Activated CD8-positive, alpha-beta T cell treated with anti-CD3 and anti-CD28 coated beads for 36 hours (primary cell): ENCODE results near the gene GPX6. TPM values are rescaled to one million over a fixed set of nuclear protein-coding genes. Genes with fewer than 3 reads are reported as not detected.

Experiments
- ATAC-seq: fragments of 200-7000 bp; cut with Tn5 transposase; one replicate; pipeline ENCODE4 v1.10.0; 2021; ENCODE audit warnings: mild to moderate bottlenecking, moderate library complexity
- CTCF ChIA-PET: fragments of 350-600 bp; sonication (Branson Sonifier 250); formaldehyde crosslinking; loops from one replicate; lab custom pipeline; 2021; ENCODE audit warnings: antibody characterized with exemption; lab: Charles Lee
- POLR2A ChIA-PET: fragments of 350-600 bp; sonication (Branson Sonifier 250); formaldehyde crosslinking; loops from one replicate; lab custom pipeline; 2021; ENCODE audit warnings: antibody characterized with exemption; lab: Charles Lee
- DNase-seq: peaks from one replicate; pipeline ENCODE4 v3.0.0-alpha.2; 2020
- H3K27ac Mint-ChIP-seq: one replicate; pipeline ENCODE4 v1.8.0; 2021; ENCODE audit warnings: mild to moderate bottlenecking, mixed read lengths
- H3K27me3 Mint-ChIP-seq: one replicate; pipeline ENCODE4 v1.8.0; 2021; ENCODE audit warnings: mixed read lengths
- H3K36me3 Mint-ChIP-seq: one replicate; pipeline ENCODE4 v1.8.0; 2021; ENCODE audit warnings: low read depth, mixed read lengths
- H3K4me1 Mint-ChIP-seq: one replicate; pipeline ENCODE4 v1.8.0; 2021; ENCODE audit warnings: low read depth, mixed read lengths
- H3K4me3 Mint-ChIP-seq: one replicate; pipeline ENCODE4 v1.8.0; 2021; ENCODE audit warnings: mild to moderate bottlenecking, moderate library complexity, mixed read lengths
- H3K9me3 Mint-ChIP-seq: one replicate; pipeline ENCODE4 v1.8.0; 2021; ENCODE audit warnings: mixed read lengths
- intact Hi-C: fragments of 100-400 bp; cut with micrococcal nuclease; formaldehyde crosslinking; loops from one replicate; pipeline ENCODE4 v1.10.0; 2022
- total RNA-seq, 2 experiments: library from RNA; stranded (reverse); gene quantifications; one replicate each; pipeline ENCODE4 v1.2.3, GENCODE V29; 2021
- TF ChIP-seq, protein P1 (sequence below): fragments of 200-600 bp; IDR thresholded peaks from one replicate; pipeline ENCODE4 v1.8.0; 2022; ENCODE audit warnings: antibody characterized with exemption, mild to moderate bottlenecking

Gene GPX6
- total RNA-seq, 2 experiments from 2014 or later = not detected

DNA sequence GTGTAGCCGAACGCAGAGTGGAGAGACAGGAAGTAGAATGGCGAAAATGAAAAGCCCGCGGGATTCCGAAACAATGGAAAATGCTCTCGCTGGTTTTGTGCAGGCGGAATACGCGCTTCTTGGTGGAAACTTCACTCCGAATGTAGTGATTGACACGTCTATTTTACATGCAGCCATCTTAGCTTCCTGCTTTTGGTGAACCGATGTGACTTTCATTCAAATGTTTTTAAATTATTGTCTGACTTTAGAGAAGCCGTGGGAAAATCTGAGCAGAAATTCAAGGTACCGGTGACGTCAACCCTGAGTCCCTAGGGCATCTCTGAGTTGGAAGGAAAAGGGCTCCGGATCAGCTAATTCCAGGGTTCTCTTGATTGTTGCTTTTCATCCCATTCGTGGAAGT lies 21.5 kb upstream of the GPX6 start:
- H3K4me3 Mint-ChIP-seq = peak overlapping the region; percentile 57
- intact Hi-C loops = no loop called here
- ATAC-seq = no peak
- H3K36me3 Mint-ChIP-seq = no peaks in the 10 kb centered on the region
- ChIA-PET CTCF (no interaction called here), POLR2A (no interaction called here)
- H3K27me3 Mint-ChIP-seq = peaks cover 52% of the 10 kb centered on the region
- H3K4me1 Mint-ChIP-seq = peaks cover 7% of the 10 kb centered on the region
- H3K27ac Mint-ChIP-seq = no peak overlapping the region
- TF ChIP-seq, protein P1, sequence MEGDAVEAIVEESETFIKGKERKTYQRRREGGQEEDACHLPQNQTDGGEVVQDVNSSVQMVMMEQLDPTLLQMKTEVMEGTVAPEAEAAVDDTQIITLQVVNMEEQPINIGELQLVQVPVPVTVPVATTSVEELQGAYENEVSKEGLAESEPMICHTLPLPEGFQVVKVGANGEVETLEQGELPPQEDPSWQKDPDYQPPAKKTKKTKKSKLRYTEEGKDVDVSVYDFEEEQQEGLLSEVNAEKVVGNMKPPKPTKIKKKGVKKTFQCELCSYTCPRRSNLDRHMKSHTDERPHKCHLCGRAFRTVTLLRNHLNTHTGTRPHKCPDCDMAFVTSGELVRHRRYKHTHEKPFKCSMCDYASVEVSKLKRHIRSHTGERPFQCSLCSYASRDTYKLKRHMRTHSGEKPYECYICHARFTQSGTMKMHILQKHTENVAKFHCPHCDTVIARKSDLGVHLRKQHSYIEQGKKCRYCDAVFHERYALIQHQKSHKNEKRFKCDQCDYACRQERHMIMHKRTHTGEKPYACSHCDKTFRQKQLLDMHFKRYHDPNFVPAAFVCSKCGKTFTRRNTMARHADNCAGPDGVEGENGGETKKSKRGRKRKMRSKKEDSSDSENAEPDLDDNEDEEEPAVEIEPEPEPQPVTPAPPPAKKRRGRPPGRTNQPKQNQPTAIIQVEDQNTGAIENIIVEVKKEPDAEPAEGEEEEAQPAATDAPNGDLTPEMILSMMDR = no peak
- H3K9me3 Mint-ChIP-seq = peaks cover 6% of the 10 kb centered on the region
- DNase-seq = no peak

DNA sequence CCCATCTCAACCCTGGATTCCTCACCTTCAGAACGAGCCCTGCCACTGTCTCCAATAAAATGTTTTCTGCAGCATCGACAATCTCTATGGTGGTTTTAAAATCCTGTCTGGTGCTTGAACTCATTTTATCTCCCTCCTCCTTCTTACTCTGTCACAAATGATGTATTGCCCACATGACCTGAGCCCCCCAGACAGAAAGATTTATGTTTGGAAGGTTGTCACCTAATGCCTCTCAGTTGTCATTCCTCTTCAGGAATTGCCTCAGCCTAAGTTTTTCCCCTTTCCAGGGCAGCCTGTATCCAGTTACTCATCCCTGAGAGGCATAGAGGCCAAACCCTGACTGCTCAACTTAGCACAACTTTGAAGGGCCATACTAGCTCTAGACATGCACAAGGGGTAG lies 19.3 kb upstream of the GPX6 start:
- H3K9me3 Mint-ChIP-seq = no peaks in the 10 kb centered on the region
- H3K27ac Mint-ChIP-seq = no peak overlapping the region
- no peaks in the 10 kb centered on the region for H3K36me3 Mint-ChIP-seq
- H3K4me3 Mint-ChIP-seq = no peak overlapping the region
- peaks cover 4% of the 10 kb centered on the region for H3K4me1 Mint-ChIP-seq
- intact Hi-C loops = no loop called here
- DNase-seq (no peak), ATAC-seq (no peak)
- peaks cover 58% of the 10 kb centered on the region for H3K27me3 Mint-ChIP-seq
- ChIA-PET POLR2A (no interaction called here), CTCF (no interaction called here)
- TF ChIP-seq, protein P1 = no peak

DNA sequence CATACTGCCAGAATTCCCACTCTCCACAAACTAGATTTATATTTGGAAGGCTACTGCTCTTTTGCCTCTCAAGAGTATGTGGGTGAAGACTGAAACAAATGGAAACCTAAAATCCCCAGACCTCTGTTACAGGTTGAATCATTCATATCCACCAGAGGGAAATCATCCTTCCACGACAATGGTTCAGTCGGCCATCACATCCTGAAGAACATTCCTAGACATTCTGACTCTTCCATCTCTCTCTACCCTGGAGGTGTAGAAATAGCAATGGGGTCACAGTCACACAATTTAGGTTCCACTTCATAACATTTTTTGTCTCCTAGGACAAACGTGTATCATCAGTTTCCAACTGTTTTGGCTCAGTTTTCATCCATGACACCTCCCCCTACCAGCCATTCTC lies 18.7 kb upstream of the GPX6 start:
- no peaks in the 10 kb centered on the region for H3K36me3 Mint-ChIP-seq
- ChIA-PET POLR2A (no interaction called here), CTCF (no interaction called here)
- no peak overlapping the region for H3K27ac Mint-ChIP-seq
- TF ChIP-seq, protein P1 = no peak
- peaks cover 4% of the 10 kb centered on the region for H3K4me1 Mint-ChIP-seq
- ATAC-seq = no peak
- H3K27me3 Mint-ChIP-seq = peaks cover 56% of the 10 kb centered on the region
- DNase-seq = no peak
- H3K4me3 Mint-ChIP-seq = no peak overlapping the region
- intact Hi-C loops = no loop called here
- H3K9me3 Mint-ChIP-seq = no peaks in the 10 kb centered on the region

DNA sequence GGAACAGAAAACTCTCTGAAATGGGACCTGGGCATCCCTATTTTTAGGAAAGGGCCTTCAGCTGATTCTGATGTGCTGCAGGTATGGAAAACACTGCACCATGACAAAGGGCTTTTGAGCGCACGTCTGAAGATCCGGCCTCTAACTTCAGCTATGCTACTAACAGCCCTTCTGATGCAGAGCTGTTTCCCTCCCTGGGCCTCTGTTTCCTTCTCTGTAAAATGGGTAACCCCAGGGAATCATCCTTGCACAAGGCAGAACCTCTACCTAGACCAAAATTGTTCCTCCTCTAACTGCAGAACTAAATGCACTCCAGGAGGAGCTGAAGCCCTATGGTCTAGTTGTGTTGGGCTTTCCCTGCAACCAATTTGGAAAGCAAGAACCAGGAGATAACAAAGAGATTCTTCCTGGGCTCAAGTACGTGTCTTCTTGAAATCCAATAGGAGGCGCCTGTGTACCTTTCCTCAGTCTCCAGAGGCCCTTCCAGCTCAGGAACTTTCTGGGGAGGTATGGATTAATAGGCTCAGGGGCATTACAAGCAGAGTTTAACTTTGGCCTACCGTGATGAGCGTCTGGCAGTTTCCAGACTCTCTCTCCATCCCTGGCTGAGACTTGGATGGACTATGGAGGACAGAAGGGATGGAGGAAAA lies 16.0 kb upstream of the GPX6 start:
- intact Hi-C loops = no loop called here
- no peak overlapping the region for H3K4me3 Mint-ChIP-seq

DNA sequence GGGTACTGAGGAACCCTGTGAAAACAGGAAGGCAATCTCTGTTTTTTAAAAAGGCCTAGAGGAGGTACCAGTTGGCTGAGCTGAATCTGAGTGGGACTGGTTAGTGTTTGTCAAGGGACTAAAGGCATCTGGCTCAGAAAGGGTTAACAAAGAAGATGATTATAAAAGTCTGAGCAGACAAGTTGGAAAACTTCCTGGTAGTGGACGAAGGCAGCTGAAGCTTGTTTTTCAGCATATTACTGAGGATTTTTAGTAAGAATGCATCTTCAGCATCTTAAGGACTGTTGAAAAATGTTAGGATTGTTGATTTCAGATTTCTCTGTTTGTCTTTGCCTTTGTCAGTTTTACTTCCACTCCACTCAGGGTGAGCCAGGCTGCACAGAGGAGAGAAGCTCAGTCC lies 15.2 kb upstream of the GPX6 start:
- Mint-ChIP-seq H3K27ac (no peak overlapping the region), H3K4me3 (no peak overlapping the region), H3K4me1 (no peaks in the 10 kb centered on the region), H3K36me3 (no peaks in the 10 kb centered on the region), H3K27me3 (peaks cover 48% of the 10 kb centered on the region), H3K9me3 (no peaks in the 10 kb centered on the region)
- TF ChIP-seq, protein P1 = no peak
- ChIA-PET POLR2A (no interaction called here), CTCF (interaction anchor here (0.9 to 1.3 kb wide), 2 partner anchors 11 to 118 kb away, joined by 3 read pairs; no protein-coding TSS in a partner anchor)
- DNase-seq (no peak), ATAC-seq (no peak)
- intact Hi-C loops = no loop called here

More for the DNA sequence above, 16.0 kb upstream of the GPX6 start:
- CTCF ChIA-PET = interaction anchor here (0.9 to 1.3 kb wide), 2 partner anchors 12 to 117 kb away, joined by 3 read pairs; no protein-coding TSS in a partner anchor
- POLR2A ChIA-PET = no interaction called here
- DNase-seq (no peak), ATAC-seq (no peak)
- H3K9me3 Mint-ChIP-seq = no peaks in the 10 kb centered on the region
- H3K4me1 Mint-ChIP-seq = no peaks in the 10 kb centered on the region
- TF ChIP-seq, protein P1 = no peak
- H3K27me3 Mint-ChIP-seq = peaks cover 51% of the 10 kb centered on the region
- H3K27ac Mint-ChIP-seq = no peak overlapping the region
- H3K36me3 Mint-ChIP-seq = no peaks in the 10 kb centered on the region
